OCI-LY7 (cell line): ENCODE data around the gene ACTR3. TPM values are rescaled to one million over a fixed set of nuclear protein-coding genes. Genes with fewer than 3 reads are reported as not detected.

ENCODE experiments used
- BruUV-seq: library from RNA; stranded (reverse); fragments of 400-500 nt; replicated peaks from 2 replicates; lab custom pipeline; 2021; lab: Mats Ljungman, UMichigan
- CTCF ChIA-PET: fragments of 300-600 bp; sonication (Branson Sonifier 250); formaldehyde crosslinking; loops from one replicate; lab custom pipeline; 2022; ENCODE audit warnings: antibody characterized with exemption; ENCODE audit not compliant: unreplicated experiment; lab: Charles Lee
- POLR2A ChIA-PET: fragments of 300-600 bp; sonication (Branson Sonifier 250); formaldehyde crosslinking; loops from one replicate; lab custom pipeline; 2022; ENCODE audit warnings: antibody characterized with exemption; lab: Charles Lee
- DNase-seq: peaks from one replicate; pipeline ENCODE4 v3.0.0-alpha.2; 2015; ENCODE audit warnings: low spot score
- H2AFZ ChIP-seq: fragments of 200-600 bp; sonication (generic), shearing (Covaris generic); 2 replicates; pipeline ENCODE4 v1.6.1; 2014; ENCODE audit warnings: mild to moderate bottlenecking, antibody characterized with exemption, low read length, moderate library complexity
- H3K27ac ChIP-seq: fragments of 200-600 bp; sonication (generic); 2 replicates; pipeline ENCODE4 v1.5.1; 2014; ENCODE audit warnings: mixed run types, low read depth, mild to moderate bottlenecking, moderate library complexity, low read length, inconsistent platforms; ENCODE audit not compliant: poor library complexity, severe bottlenecking
- H3K36me3 ChIP-seq: fragments of 200-600 bp; sonication (generic); 2 replicates; pipeline ENCODE4 v1.6.1; 2014; ENCODE audit warnings: mild to moderate bottlenecking, antibody characterized with exemption, low read length, moderate library complexity, mixed read lengths; ENCODE audit not compliant: insufficient read depth
- H3K4me1 ChIP-seq: fragments of 200-600 bp; sonication (generic); 2 replicates; pipeline ENCODE4 v1.5.1; 2014; ENCODE audit warnings: mild to moderate bottlenecking, low read length; ENCODE audit not compliant: insufficient read depth, poor library complexity, severe bottlenecking
- H3K4me2 ChIP-seq: fragments of 200-600 bp; sonication (generic); 2 replicates; pipeline ENCODE4 v1.6.1; 2014; ENCODE audit warnings: mild to moderate bottlenecking, low read length
- H3K4me3 ChIP-seq: fragments of 200-600 bp; sonication (generic); 2 replicates; pipeline ENCODE4 v1.5.1; 2014; ENCODE audit warnings: mild to moderate bottlenecking, low read depth, low read length; ENCODE audit not compliant: poor library complexity, severe bottlenecking
- H3K79me2 ChIP-seq: fragments of 200-600 bp; sonication (generic); 2 replicates; pipeline ENCODE4 v1.6.1; 2016; ENCODE audit warnings: low read depth, mild to moderate bottlenecking, low read length, moderate library complexity, mixed read lengths; ENCODE audit not compliant: insufficient read depth
- H3K9me2 ChIP-seq: fragments of 200-600 bp; sonication (generic); 2 replicates; pipeline ENCODE4 v1.6.1; 2016; ENCODE audit warnings: mild to moderate bottlenecking, low read length, mixed read lengths; ENCODE audit not compliant: insufficient read depth
- H3K9me3 ChIP-seq: fragments of 200-600 bp; sonication (generic); 2 replicates; pipeline ENCODE4 v1.6.1; 2014; ENCODE audit warnings: mild to moderate bottlenecking, mixed run types, low read length, mixed read lengths
- H4K20me1 ChIP-seq: fragments of 200-600 bp; sonication (generic); 2 replicates; pipeline ENCODE4 v1.6.1; 2014; ENCODE audit warnings: mild to moderate bottlenecking, antibody characterized with exemption, low read length, moderate library complexity, mixed read lengths; ENCODE audit not compliant: insufficient read depth
- CTCF ChIP-seq: fragments of 200-600 bp; sonication (generic); conservative IDR thresholded peaks from 2 replicates; pipeline ENCODE4 v1.5.1; 2014; ENCODE audit warnings: mild to moderate bottlenecking, antibody characterized with exemption, low read length, moderate library complexity, mixed read lengths
- EZH2phosphoT487 ChIP-seq: fragments of 200-600 bp; sonication (generic); IDR thresholded peaks from 2 replicates; pipeline ENCODE4 v1.6.1; 2018; ENCODE audit warnings: low read depth, borderline replicate concordance, mild to moderate bottlenecking, mixed run types, antibody characterized with exemption, low read length, moderate library complexity, mixed read lengths
- intact Hi-C: fragments of 100-400 bp; cut with micrococcal nuclease; formaldehyde crosslinking; loops from one replicate; pipeline ENCODE4 v1.10.0; 2022; ENCODE audit not compliant: unreplicated experiment
- total RNA-seq, 2 experiments: library from RNA; depleted of rRNA in 1 of 2; stranded (reverse); fragments of >200 nt in 1 of 2; shearing (Covaris generic) in 1 of 2; gene quantifications; 2 replicates each; pipeline ENCODE4 v1.2.3, GENCODE V29; 2014 to 2022

Gene ACTR3
- total RNA-seq, 2 experiments from 2014 or later: 192 to 320 TPM

GRCh38 chr2:113910110-113910717, 20.3 kb downstream of the ACTR3 start:
- no peak overlapping the region for H2AFZ ChIP-seq
- H3K79me2 ChIP-seq: peaks cover 99% of the 10 kb centered on the region
- H4K20me1 ChIP-seq: peaks cover 17% of the 10 kb centered on the region
- no peak overlapping the region for H3K4me2 ChIP-seq
- no peak overlapping the region for H3K27ac ChIP-seq
- no TSS peak for BruUV-seq
- intact Hi-C loops: no loop called here
- H3K4me3 ChIP-seq: no peak overlapping the region
- ChIA-PET CTCF (no interaction called here), POLR2A (interaction anchor here (0.6 to 1.3 kb wide), 8 partner anchors 10 to 199 kb away, joined by 3 to 4 read pairs (median 3); partner anchors contain the start of gene SLC35F5)
- no peaks in the 10 kb centered on the region for H3K4me1 ChIP-seq
- TF ChIP-seq CTCF (no peak), EZH2phosphoT487 (no peak)
- peaks cover 88% of the 10 kb centered on the region for H3K36me3 ChIP-seq
- no peak for DNase-seq
- no peaks in the 10 kb centered on the region for H3K9me2 ChIP-seq
- H3K9me3 ChIP-seq: peaks cover 17% of the 10 kb centered on the region; the same call in 1 of the 2 replicates

GRCh38 chr2:113910967-113911678, 21.2 kb downstream of the ACTR3 start:
- peaks cover 88% of the 10 kb centered on the region for H3K36me3 ChIP-seq
- POLR2A ChIA-PET: interaction anchor here (0.7 kb wide), 1 partner anchor 164 kb away, joined by 4 read pairs; no protein-coding TSS in a partner anchor
- no peak overlapping the region for H3K27ac ChIP-seq
- peaks cover 8% of the 10 kb centered on the region; the same call in 1 of the 2 replicates for H3K9me3 ChIP-seq
- CTCF ChIA-PET: no interaction called here
- peaks cover 20% of the 10 kb centered on the region for H4K20me1 ChIP-seq
- H3K4me3 ChIP-seq: no peak overlapping the region
- no peak for DNase-seq
- intact Hi-C loops: no loop called here
- peaks cover 99% of the 10 kb centered on the region for H3K79me2 ChIP-seq
- no peak overlapping the region for H2AFZ ChIP-seq
- BruUV-seq: no TSS peak
- H3K4me2 ChIP-seq: no peak overlapping the region
- no peaks in the 10 kb centered on the region for H3K9me2 ChIP-seq
- peaks cover 7% of the 10 kb centered on the region for H3K4me1 ChIP-seq
- TF ChIP-seq CTCF: no peak
- TF ChIP-seq EZH2phosphoT487: no peak
